ENCODE data around the gene SLC10A6. TPM values are rescaled to one million over a fixed set of nuclear protein-coding genes. Genes with fewer than 3 reads are reported as not detected.

Gene SLC10A6
- total RNA-seq, 1 donor from 2014 or later: not detected

- Mint-ChIP-seq H3K27ac (ENCODE audit: unreplicated experiment) (peak overlapping the region; percentile 69), H3K27me3 (ENCODE audit: unreplicated experiment) (no peaks in the 10 kb centered on the region), H3K4me3 (ENCODE audit: unreplicated experiment) (no peak overlapping the region), H3K4me1 (ENCODE audit: unreplicated experiment) (peaks cover 19% of the 10 kb centered on the region), H3K36me3 (ENCODE audit: unreplicated experiment) (peaks cover 3% of the 10 kb centered on the region), H3K9me3 (ENCODE audit: unreplicated experiment) (peaks cover 7% of the 10 kb centered on the region)
- no peak for DNase-seq (ENCODE audit: extremely low spot score, unreplicated experiment)
- TF ChIP-seq CTCF (IDR thresholded peaks at IDR 0.05): no peak
These were observed 17.7 kb downstream of the SLC10A6 start for GRCh38 chr4:86831262-86832130.

GRCh38 chr4:86825511-86825910 is 23.7 kb downstream of the SLC10A6 start:
- no peak overlapping the region for H3K27ac Mint-ChIP-seq (ENCODE audit: unreplicated experiment)
- peaks cover 5% of the 10 kb centered on the region for H3K4me1 Mint-ChIP-seq (ENCODE audit: unreplicated experiment)
- no peak overlapping the region for H3K4me3 Mint-ChIP-seq (ENCODE audit: unreplicated experiment)
- no peak for TF ChIP-seq CTCF (IDR thresholded peaks at IDR 0.05)
- peaks cover 3% of the 10 kb centered on the region for H3K36me3 Mint-ChIP-seq (ENCODE audit: unreplicated experiment)
- H3K9me3 Mint-ChIP-seq (ENCODE audit: unreplicated experiment): peaks cover 7% of the 10 kb centered on the region
- H3K27me3 Mint-ChIP-seq (ENCODE audit: unreplicated experiment): no peaks in the 10 kb centered on the region
- no peak for DNase-seq (ENCODE audit: extremely low spot score, unreplicated experiment)

DNA sequence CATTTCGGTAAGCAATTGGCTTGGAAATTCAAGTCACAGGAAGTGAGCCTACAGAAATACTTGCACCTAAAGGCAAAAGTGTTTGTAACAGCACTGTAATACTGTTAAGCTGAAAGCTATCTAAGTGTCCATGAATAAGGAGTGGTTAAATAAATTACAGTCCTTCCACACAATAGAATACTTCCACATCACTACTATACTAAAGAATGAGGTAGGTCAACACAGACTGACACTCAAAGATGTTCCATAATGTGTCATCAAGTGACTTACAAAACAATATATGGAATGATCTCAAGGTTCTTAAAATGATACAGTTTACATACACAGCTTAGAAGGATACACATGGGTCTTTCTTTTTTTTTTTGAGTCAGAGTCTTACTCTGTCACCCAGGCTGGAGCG is 27.0 kb downstream of the SLC10A6 start:
- no peak for TF ChIP-seq CTCF (IDR thresholded peaks at IDR 0.05)

GRCh38 chr4:86821151-86821550 is 28.0 kb downstream of the SLC10A6 start:
- Mint-ChIP-seq H3K4me1 (ENCODE audit: unreplicated experiment) (peaks cover 26% of the 10 kb centered on the region), H3K4me3 (ENCODE audit: unreplicated experiment) (no peak overlapping the region), H3K27ac (ENCODE audit: unreplicated experiment) (no peak overlapping the region)

More for the DNA sequence above, 27.0 kb downstream of the SLC10A6 start:
- H3K36me3 Mint-ChIP-seq (ENCODE audit: unreplicated experiment): peaks cover 4% of the 10 kb centered on the region
- H3K4me1 Mint-ChIP-seq (ENCODE audit: unreplicated experiment): peaks cover 16% of the 10 kb centered on the region
- no peak for DNase-seq (ENCODE audit: extremely low spot score, unreplicated experiment)
- H3K27me3 Mint-ChIP-seq (ENCODE audit: unreplicated experiment): no peaks in the 10 kb centered on the region
- no peak overlapping the region for H3K4me3 Mint-ChIP-seq (ENCODE audit: unreplicated experiment)
- no peaks in the 10 kb centered on the region for H3K9me3 Mint-ChIP-seq (ENCODE audit: unreplicated experiment)
- no peak overlapping the region for H3K27ac Mint-ChIP-seq (ENCODE audit: unreplicated experiment)

More at GRCh38 chr4:86821151-86821550, 28.0 kb downstream of the SLC10A6 start:
- no peak for TF ChIP-seq CTCF (IDR thresholded peaks at IDR 0.05)
- no peak for DNase-seq (ENCODE audit: extremely low spot score, unreplicated experiment)
- no peaks in the 10 kb centered on the region for H3K27me3 Mint-ChIP-seq (ENCODE audit: unreplicated experiment)
- H3K36me3 Mint-ChIP-seq (ENCODE audit: unreplicated experiment): peaks cover 4% of the 10 kb centered on the region
- no peaks in the 10 kb centered on the region for H3K9me3 Mint-ChIP-seq (ENCODE audit: unreplicated experiment)

All from osteocyte (in vitro differentiated cells).